ENCODE measurements around the gene ZCCHC14.

ZCCHC14 gene

DNA sequence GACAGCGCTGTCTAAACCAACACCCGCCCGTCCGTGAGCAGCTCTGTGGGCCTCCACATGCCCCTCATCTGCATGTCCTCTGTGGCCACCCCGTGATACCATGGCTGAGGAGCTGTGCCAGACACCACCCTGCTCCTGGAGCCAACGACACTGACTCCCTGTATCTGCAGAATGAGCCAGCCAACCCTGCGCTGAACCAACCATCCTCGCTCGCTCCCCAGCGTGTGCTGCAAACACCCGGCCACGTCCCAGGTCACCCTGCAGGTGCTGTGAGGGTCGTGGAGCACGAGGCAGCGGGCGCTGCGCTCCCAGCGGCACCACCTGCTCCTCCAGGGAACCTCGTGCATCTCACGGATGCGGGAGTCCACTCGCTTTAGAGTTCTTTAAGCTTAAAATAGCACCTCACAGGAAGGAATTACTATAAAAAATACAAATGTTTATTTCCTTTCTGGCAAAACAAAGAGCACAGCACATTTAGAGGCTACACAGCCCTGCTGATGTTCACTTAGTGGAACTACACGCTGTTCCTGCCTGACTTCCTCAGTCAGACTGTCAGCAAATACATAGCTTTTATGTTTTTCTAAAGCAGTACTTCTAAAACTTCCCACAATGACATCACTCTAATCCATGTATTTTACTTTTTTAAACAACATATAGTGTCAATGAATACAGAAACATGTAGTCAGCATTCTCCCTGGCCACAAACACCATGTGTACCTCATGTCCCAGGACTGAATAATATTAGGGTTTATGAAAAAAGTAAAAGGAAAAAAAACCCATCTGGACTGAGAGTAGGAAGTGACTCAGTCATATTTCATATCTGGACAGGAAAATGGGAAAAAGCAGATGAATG, 57.2 kb downstream of the ZCCHC14 start:
- DNase-seq (ENCODE audit: low read depth in 2 of 2, low spot score in 1 of 2), result no peak

DNA sequence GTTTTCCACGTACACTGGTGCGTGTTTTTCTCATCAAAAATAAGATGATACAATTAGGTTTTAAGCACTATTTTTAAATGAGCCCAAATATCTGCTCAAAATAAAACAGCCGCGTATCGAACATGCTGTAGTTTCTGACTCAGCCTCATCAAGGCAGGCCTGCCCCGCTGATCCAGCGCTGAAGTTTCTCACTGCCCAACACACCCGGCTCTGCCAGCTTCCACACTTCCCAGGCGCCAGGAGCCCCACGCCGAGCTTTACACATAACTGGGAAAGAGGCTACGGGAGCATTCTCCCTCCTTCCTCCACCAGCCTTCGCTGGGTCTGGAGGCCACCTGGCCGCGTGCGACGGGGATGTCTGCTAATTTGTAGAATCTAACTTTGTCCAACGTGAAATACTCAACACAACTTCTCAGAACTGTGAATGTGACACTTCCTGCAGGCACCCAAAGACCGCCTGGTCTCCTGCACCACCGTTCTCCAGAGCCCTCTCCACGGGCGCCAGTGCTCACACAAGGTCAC, 58.6 kb downstream of the ZCCHC14 start:
- DNase-seq (ENCODE audit: low read depth in 2 of 2, low spot score in 1 of 2), result no peak

DNA sequence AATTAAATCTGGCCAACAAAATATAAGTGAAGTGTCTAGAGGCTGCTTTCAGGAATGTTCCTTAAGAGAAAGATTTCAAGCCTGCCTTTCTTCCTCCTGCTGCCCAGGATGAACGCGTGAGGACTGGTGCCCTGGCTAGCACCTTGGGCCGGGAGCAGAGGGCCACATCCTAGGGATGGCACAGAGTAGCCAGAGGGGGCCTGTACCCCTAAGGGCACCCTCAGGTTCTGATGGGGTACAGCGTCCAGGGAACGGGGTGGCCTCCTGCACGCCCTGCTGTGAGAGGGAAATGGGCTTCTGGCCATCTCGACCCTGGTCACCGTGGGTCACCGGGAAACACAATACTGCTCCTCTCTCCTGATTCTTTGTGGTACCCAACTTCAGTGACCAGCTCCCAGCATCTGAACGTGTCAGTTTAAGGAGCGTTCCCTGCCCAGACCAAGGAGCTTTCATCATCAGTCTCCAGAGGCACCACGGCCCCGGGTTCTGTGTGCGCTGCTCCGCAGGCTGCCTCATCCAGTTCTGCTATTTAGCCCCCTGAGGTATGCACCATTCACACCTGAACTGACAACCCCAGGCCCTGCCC, 60.4 kb downstream of the ZCCHC14 start:
- no peak for DNase-seq (ENCODE audit: low read depth in 2 of 2, low spot score in 1 of 2)

DNA sequence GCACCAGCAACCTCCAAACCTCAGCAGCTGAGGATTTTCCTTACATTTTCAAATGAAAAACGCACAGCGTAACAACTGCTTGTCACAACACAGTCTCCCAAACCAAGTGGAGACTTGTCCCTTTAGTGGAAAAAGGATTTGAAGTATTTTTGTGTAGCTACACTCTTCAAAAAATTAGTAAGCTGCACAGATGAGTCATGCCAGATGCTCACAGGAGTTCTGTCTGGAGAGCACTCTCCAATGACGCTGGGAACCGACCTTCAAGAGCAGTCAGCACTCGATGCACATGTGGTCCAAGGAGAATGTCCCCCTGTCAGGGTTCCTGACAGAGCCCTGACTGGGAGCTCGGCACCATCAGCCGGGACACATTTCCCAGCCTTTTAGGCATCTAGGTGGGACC, 60.9 kb downstream of the ZCCHC14 start:
- DNase-seq (ENCODE audit: low read depth in 2 of 2, low spot score in 1 of 2), result no peak

DNA sequence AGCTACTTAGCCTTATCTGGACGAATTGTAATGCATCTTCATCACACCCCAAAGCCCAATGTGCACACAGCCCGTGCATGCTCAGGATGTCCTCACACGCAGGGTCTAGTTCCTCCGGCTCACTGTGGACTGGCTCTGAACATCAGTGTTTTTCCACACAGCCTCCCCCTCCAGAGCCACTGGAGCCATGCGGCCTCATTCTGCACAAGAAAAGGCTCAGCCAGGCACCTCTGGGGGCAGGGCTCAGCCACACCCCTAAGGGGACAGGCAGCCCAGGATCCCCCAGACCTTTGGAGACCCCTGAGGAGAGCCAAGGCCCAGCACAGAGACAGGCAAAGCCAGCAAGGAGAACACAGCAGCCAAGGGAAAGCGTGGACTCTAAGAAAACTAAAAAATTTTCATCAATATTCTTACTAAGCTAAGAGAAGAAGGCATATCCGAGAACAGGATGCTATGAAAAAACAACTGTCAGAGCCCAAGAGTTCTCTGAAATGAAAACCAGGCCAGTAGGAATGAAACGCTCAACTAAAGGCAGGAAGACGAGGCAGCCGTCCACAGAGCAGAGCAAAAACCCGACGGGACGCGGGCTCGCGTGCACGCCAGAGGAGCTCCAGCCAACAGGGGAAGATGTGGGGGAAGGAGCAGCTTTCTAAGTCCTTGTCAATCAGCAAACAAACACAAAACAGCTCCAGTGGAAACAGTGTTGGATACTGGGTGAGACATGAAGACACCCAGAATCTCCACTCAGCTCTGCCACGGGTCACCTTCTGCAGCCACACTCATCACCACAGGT, 66.2 kb downstream of the ZCCHC14 start:
- DNase-seq (ENCODE audit: low read depth in 2 of 2, low spot score in 1 of 2), result no peak

DNA sequence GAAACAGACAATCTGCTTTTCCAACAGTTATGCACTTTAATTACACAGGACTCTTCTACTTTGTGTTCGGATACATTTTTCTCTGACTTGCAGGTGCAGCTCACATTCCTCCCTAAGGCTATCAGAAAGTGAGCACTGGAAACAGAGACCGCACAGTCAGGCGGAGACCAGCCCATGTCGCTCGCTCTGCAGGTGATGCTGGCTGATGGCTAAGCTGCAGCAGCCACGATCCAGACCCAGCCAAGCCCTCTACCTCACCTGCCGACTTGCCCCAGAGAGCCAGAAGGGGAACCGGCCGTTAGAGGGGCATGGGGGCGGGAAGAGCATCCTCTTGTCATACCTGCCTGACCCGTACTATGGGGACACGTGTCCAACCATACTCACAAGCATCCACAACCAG, 66.9 kb downstream of the ZCCHC14 start:
- DNase-seq (ENCODE audit: low read depth in 2 of 2, low spot score in 1 of 2), result no peak

DNA sequence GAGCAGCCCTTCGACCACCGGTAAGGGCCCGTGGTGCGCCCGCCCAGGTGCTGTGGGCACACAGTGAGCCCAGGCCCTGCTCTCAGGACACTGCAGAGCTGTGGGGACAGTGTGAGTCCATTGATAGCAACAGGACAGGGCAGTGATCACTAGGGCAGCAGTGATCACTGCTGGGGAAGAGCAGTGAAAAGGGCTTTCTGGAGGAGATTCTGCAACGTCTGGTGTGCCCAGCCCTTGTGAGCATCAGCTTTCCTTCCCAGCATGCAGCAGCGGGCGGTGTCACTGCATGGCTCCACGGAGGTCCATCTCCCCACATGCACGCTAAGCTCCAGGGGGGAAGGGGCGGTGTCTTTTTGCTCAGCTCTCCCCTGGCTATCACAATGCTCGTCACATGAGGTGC, 68.6 kb downstream of the ZCCHC14 start:
- DNase-seq (ENCODE audit: low read depth in 2 of 2, low spot score in 1 of 2), result no peak

DNA sequence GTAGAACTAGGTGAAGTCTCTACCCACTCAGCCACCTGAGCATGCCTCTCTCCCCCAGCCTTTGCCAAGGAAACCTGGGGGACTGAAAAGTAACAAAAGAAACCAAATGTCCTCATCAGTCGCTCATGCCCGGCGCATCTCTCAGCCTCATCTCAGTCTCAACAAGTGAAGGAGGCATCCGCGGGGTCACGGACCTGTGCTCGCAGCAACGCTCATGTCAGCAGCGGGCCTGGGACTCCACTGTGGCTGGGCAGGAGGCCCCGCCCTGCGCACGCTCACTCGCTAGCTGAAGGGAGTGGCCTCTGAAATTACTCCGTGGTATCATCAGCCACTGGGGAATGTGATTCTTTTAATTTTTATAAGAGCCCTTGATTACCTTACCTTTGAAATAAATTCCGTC, 69.4 kb downstream of the ZCCHC14 start:
- DNase-seq (ENCODE audit: low read depth in 2 of 2, low spot score in 1 of 2), result no peak

DNA sequence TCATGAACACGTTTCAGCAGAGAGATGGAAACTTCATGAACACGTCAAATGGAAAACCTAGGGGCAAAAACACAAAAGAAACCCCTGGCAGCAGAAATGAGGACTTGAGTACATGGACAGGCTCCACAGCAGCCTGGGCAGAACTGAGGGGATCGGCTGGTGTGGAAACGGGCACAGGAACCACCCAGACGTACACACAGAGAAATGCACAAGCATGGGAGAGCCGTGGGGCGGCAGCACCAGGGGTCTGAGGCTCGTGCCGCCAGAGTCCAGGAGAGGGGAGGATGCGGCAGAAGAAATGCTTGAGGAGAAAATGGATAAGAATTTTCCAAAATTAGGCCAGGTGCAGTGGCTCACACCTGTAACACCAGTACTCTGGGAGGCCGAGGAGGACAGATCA, 70.7 kb downstream of the ZCCHC14 start:
- no peak for DNase-seq (ENCODE audit: low read depth in 2 of 2, low spot score in 1 of 2)

DNA sequence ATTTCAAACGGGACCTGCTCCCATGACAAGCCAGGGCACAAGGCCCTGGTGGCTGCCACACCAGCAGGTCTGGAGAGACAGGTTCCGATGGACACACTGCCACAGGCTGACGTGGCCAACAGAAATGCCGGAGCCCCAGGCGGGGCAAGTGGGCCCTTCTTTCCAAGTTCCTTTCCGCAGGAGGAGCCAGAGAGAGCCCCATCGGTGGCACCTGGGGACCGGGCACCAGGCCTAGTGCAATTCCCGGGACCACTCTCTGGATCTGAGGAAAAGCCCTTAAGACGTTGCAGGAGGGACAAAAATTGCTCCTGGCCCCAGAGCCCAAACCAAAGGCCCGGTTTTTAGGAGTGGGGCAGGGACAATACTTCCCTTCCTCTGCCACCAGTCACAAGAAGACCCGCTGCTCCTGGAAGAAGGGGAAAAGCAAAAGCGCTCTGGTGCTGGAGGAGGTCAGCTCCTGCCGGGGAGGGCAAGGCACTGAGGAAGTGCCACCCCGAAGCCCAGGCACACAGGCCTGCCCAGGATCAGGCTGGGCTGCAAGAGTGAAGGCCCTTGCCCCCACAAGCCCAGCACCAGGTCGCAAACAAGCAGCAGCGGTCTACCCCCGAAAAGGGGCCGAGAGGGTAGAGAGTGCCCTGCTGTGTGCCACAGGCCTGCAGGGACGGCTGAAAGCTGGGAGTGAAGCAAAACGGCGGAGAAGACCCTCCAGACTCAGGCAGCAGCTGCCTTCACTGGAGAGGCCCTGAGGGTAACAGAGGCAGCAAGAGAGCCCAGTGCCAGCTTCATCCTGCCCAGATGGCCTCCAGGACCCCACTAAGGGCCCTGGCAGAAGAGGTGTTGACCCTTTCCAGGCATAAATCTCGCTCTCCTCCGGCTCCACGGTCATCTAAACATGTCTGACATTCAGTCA, 71.6 kb downstream of the ZCCHC14 start:
- no peak for DNase-seq (ENCODE audit: low read depth in 2 of 2, low spot score in 1 of 2)

DNA sequence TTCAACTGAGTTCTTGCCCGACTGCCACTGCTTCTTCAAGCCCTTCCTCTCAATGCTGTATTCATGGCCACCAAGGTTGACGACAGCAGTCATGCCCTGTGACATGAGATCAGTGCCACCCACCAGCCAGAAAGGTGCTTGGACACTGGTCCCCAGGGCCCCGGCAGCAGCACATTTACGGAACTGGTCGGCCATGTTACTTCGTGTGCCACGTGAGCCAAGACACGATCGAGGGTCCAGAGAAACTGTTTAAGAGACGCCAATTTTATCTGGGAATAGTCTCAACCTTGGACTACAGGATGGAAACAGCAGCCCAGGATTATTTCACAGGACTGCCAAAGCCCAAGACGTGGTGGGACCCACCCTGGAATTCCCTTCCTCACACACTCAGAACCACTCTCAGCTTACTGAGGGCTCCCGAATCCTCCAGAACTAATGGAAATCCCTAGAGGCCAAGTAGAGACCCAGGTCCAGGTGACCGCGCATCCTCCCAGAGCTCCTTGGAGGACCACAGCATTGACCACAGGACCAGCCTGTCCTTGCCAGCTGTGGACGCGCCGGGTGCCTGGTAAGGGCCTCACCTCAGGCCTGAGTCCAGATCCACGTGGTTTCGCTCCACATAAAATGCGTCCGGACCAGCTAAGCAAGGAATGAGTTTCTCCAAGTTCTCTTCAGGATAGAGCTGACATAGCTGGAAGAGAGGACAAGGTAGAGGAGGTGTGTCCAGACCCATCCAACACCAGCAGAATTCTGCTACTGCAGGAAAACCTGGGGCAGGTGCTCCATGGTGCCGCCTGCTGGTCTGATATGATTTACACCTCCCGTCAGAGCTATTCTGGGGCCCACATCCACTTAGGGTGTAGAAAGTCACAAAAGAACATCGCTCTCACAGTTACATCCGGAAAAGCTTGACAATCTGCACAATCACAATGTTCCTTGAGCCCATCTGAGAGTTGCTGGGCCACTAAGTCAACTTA, 72.5 kb downstream of the ZCCHC14 start:
- DNase-seq (ENCODE audit: low read depth in 2 of 2, low spot score in 1 of 2), result no peak

DNA sequence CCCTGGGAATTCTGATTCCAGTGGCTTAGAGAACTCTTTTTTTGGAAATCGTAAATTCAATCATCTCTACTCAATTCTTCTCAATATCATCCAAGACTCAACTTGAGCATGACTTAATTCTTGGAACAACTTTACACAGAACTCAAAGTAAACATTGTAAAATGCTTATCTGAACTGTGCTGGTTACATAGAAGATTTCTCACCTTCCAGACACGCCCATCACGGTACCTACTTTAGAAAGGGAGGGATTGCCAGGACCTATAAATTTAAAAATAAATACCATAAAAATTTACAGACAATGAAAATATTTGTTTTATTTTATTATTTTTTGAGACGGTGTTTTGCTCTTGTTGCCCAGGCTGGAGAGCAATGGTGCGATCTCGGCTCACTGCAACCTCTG, 74.2 kb downstream of the ZCCHC14 start:
- no peak for DNase-seq (ENCODE audit: low read depth in 2 of 2, low spot score in 1 of 2)

DNA sequence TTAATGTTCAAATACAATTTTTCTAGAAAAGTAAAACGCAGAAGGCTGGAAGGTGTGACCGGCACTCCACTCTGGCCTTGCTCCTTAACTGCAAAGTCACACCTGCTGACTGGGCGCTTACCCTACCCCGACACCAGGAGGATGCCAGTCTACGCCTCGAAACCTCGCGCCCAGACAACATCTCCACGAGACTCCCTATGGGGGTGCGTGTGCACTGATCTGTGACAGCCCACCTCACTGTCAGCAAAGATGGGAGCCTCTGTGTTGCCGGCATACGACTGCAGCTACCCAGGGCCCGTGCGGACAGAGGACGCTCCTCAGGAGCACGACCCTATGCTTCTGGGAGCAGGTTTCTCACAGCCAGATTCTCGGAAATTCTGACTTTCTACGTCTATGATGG, 74.6 kb downstream of the ZCCHC14 start:
- no peak for DNase-seq (ENCODE audit: low read depth in 2 of 2, low spot score in 1 of 2)

DNA sequence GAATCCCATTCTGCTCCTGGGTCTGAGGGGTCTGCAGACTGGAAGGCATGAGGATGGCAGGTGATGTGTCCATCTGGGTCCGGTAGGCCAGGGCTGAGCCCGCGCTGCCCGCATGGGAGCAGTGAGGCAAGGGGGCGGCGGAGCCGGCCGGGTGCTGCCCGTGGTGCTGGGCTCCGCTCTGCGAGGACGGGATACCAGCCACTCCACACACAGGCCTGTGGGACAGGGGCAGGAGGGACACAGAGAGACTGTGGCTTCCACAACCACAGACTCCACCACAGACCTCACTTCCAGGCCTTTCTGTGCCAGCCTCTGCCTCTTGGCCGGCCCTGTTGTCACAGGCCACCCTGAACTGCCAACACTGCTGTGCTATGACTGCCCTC, 75.3 kb downstream of the ZCCHC14 start:
- DNase-seq (ENCODE audit: low read depth in 2 of 2, low spot score in 1 of 2), result no peak

DNA sequence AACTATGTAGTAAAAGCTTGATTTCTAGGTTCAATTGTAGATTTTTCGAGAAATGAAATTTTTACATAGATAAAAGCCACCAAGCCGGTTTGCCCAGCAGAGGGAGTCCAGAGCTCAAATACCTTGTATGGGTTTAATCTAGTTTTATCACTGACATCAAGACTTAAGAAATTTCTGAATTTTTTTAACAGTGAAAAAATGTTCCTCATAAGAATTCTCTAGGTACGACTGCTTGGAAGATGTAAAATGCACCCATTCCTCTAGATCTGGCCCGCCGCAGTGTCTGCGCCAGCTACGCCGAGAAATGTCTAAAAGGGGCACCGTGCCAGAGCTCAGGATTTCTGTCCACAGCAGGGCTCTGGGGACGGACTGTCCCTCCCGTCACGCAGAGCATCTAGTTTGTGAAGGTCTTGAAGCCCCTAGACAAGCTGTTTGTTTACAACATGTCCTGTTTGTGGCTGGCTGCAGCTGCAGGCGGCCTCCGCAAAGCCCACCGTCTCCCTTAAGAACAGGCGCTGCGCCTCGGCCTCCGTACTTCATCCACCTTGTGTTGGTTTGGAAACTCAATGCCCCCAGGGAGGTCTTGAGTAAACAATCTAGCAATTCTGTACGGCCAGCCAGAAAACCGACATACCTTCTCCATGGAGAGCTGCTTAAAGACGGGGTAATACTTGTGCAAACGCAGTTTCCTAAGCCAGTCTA, 75.8 kb downstream of the ZCCHC14 start:
- no peak for DNase-seq (ENCODE audit: low read depth in 2 of 2, low spot score in 1 of 2)

DNA sequence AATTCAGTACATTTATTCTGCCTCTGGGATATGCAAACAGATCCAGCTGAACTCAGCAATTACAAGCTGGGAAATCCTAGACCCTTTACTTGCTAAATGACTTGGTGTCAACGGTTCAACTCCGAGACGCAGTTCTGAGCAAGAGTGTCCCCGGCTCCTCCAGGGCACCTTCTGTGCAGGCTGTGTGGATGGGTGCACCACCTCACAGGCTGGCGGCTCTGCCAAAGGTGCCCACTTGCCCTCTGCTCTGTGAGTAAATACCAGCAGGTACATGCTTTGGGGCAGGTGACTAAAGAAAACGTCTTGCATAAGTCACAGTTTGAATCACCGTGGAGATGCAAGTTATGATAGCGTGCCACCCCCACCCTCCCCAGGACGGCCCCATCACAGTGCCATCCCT, 77.4 kb downstream of the ZCCHC14 start:
- no peak for DNase-seq (ENCODE audit: low read depth in 2 of 2, low spot score in 1 of 2)

DNA sequence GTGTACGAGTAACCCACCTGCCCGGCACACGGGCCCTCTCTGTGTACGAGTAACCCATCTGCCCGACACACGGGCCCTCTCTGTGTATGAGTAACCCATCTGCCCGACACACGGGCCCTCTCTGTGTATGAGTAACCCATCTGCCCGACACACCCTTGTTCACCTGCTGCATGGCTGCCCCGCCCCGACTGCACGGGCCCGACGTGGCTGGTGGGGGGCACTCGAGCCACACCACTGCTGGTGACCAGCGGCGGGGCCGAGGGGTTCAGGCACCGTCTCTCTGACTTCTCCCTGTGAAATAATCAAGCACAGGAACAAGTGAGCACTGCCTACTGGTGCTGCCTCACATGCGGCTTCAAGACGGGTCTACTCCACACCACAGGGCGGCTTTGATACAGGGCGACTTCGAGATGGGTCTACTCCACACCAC, 78.6 kb downstream of the ZCCHC14 start:
- DNase-seq (ENCODE audit: low read depth in 2 of 2, low spot score in 1 of 2), result no peak

DNA sequence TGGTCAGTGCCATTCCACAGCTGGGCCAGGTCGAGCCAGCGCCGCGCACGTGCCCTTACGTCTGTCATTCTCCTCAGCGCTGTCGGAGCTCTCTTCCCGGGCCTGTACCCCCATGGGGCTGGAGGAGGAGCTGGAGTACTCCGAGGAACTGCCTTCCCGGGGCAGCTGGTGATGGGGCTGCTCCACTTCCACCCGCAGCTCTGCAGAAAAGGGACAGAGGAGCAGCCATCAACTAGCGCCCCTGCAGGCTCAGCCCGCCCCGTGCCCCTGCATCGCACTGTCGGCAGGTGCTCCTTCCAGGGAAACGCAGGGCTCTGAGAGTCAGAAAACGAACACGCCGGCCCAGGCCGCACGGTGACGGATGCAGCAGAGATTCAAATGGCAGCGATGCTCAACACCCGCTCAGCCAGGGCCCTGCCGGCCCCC, 79.8 kb downstream of the ZCCHC14 start:
- no peak for DNase-seq (ENCODE audit: low read depth in 2 of 2, low spot score in 1 of 2)

DNA sequence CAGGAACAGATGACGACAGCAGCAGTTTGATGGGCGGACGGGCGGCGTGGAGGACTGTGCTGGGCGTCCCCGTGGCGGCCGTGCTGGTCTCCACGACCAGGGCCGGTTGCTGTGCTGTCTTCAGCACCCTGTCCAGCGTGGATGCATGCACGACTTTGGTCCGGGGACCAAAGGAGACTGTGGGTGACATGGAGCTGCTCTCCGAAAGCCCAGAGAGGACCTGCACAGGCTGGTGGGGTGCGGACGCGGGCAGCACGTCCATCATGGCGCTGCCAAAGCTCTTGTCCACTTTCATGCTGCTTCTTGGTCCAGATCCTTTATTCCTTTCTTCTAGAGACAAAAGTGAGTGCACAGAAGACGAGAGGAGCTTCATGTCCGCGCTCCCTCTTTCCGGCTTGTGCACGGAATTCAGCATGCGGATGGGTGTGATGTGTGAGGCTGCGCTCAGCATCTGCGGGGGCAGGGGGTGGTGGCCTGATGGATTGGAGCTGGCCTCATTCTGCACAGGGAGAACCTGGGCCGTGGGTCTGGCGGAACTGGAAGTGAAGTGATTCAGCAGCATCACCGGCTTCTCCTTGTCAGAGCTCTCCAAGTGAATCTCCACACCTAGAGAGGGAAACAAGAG, 80.3 kb downstream of the ZCCHC14 start:
- no peak for DNase-seq (ENCODE audit: low read depth in 2 of 2, low spot score in 1 of 2)

All from stimulated activated CD8-positive, alpha-beta memory T cell treated with anti-CD3 and anti-CD28 coated beads, Interleukin-4, amount 100 ng/mL, for 4 hours (primary cell).